H1 (cell line): ENCODE data around the gene PLCB4. TPM values are rescaled to one million over a fixed set of nuclear protein-coding genes. Genes with fewer than 3 reads are reported as not detected.

ENCODE experiments used
- CTCF ChIA-PET: fragments of 300-600 bp; sonication (Branson Sonifier 250); formaldehyde crosslinking; loops from one replicate; lab custom pipeline; 2021; ENCODE audit not compliant: partially characterized antibody; lab: Charles Lee
- POLR2A ChIA-PET: fragments of 300-600 bp; sonication (Branson Sonifier 250); formaldehyde crosslinking; loops from one replicate; lab custom pipeline; 2021; ENCODE audit warnings: inconsistent platforms; ENCODE audit not compliant: partially characterized antibody; lab: Charles Lee
- DNase-seq, 2 experiments: peaks; one replicate each; pipeline versions ENCODE4 v3.0.0 to v3.0.0-alpha.2; 2010 to 2022; ENCODE audit warnings: low spot score in 2 of 2, low read depth in 1 of 2, mixed read lengths in 1 of 2
- FAIRE-seq: peaks from 2 replicates; lab custom pipeline; 2011; peaks lifted over from hg19 to GRCh38; lab: Jason Lieb, UNC
- H2AFZ ChIP-seq: 2 replicates; pipeline ENCODE4 v1.8.1; 2012; ENCODE audit warnings: low read length, inconsistent platforms
- H2AK5ac ChIP-seq: 2 replicates; pipeline ENCODE4 v1.6.1; 2013; ENCODE audit warnings: low read depth, low read length
- H2BK120ac ChIP-seq: replicated peaks from 2 replicates; pipeline ENCODE3; 2013; ENCODE audit warnings: low read depth, low read length, inconsistent platforms
- H2BK12ac ChIP-seq: 2 replicates; pipeline ENCODE4 v1.6.1; 2013; ENCODE audit warnings: low read depth, low read length
- H2BK15ac ChIP-seq: 2 replicates; pipeline ENCODE4 v1.6.1; 2013; ENCODE audit warnings: low read length
- H2BK20ac ChIP-seq: 2 replicates; pipeline ENCODE4 v1.6.1; 2013; ENCODE audit warnings: low read length
- H2BK5ac ChIP-seq: 2 replicates; pipeline ENCODE4 v1.6.1; 2013; ENCODE audit warnings: low read depth, low read length
- H3K14ac ChIP-seq: 2 replicates; pipeline ENCODE4 v1.6.1; 2013; ENCODE audit warnings: inconsistent platforms; ENCODE audit not compliant: insufficient read length
- H3K18ac ChIP-seq: 2 replicates; pipeline ENCODE4 v1.6.1; 2013; ENCODE audit warnings: low read length; ENCODE audit errors: extremely low read depth
- H3K23ac ChIP-seq: 2 replicates; pipeline ENCODE4 v1.6.1; 2013; ENCODE audit warnings: inconsistent platforms; ENCODE audit not compliant: insufficient read length
- H3K23me2 ChIP-seq: 2 replicates; pipeline ENCODE4 v1.6.1; 2013; ENCODE audit warnings: low read depth, low read length
- H3K27ac ChIP-seq: 2 replicates; pipeline ENCODE4 v1.6.1; 2011; ENCODE audit warnings: low read depth, low read length, inconsistent platforms
- H3K27me3 ChIP-seq, 4 experiments: replicated peaks in 1 of 4; 1 replicate in 1 of 4; 2 replicates in 3 of 4; pipeline versions ENCODE4 v1.6.1 to v1.8.1; 2011 to 2013; ENCODE audit warnings: low read length in 3 of 4, mild to moderate bottlenecking in 3 of 4, inconsistent platforms in 2 of 4, mixed read lengths in 2 of 4, moderate library complexity in 1 of 4; ENCODE audit not compliant: control insufficient read depth in 3 of 4, insufficient read depth in 3 of 4; ENCODE audit errors: extremely low read depth in 1 of 4
- H3K36me3 ChIP-seq, 4 experiments: 2 replicates each; pipeline versions ENCODE4 v1.6.1 to v1.8.1; 2011 to 2013; ENCODE audit warnings: mild to moderate bottlenecking in 4 of 4, low read length in 3 of 4, moderate library complexity in 2 of 4, control low read depth in 1 of 4, inconsistent platforms in 1 of 4; ENCODE audit not compliant: insufficient read depth in 4 of 4, control insufficient read depth in 2 of 4
- H3K4ac ChIP-seq: replicated peaks from 2 replicates; pipeline ENCODE3; 2013; ENCODE audit warnings: low read length, low read depth, mixed read lengths, inconsistent platforms; ENCODE audit not compliant: insufficient read length
- H3K4me1 ChIP-seq, 4 experiments: replicated peaks in 1 of 4; 1 replicate in 1 of 4; 2 replicates in 3 of 4; pipeline versions ENCODE4 v1.6.1 to v1.8.1; 2011 to 2013; ENCODE audit warnings: low read length in 3 of 4, inconsistent platforms in 2 of 4, mixed read lengths in 1 of 4; ENCODE audit not compliant: insufficient read depth in 4 of 4, control insufficient read depth in 3 of 4
- H3K4me2 ChIP-seq, 2 experiments: 2 replicates each; pipeline versions ENCODE4 v1.6.1 to v1.8.1; 2011 to 2013; ENCODE audit warnings: low read depth in 2 of 2, low read length in 2 of 2, control low read depth in 1 of 2, inconsistent platforms in 1 of 2, mild to moderate bottlenecking in 1 of 2; ENCODE audit not compliant: insufficient read depth in 1 of 2
- H3K4me3 ChIP-seq, 4 experiments: fragments of 200-600, 300-600 bp in 1 of 4; sonication (generic), shearing (Covaris generic), sonication (Bioruptor Twin) in 1 of 4; 2 replicates each; pipeline versions ENCODE4 v1.5.1 to v1.8.1; 2011 to 2016; ENCODE audit warnings: low read length in 4 of 4, low read depth in 3 of 4, control low read depth in 2 of 4, inconsistent platforms in 2 of 4, mild to moderate bottlenecking in 2 of 4, mixed read lengths in 1 of 4, moderate library complexity in 1 of 4; ENCODE audit not compliant: insufficient read depth in 2 of 4; ENCODE audit errors: extremely low read depth in 1 of 4
- H3K56ac ChIP-seq: replicated peaks from 2 replicates; pipeline ENCODE3; 2013; ENCODE audit warnings: low read depth, mild to moderate bottlenecking, mixed read lengths, low read length, inconsistent platforms; ENCODE audit not compliant: insufficient read length
- H3K79me1 ChIP-seq: 2 replicates; pipeline ENCODE4 v1.6.1; 2013; ENCODE audit warnings: low read depth, low read length, control low read depth
- H3K79me2 ChIP-seq, 2 experiments: 2 replicates each; pipeline versions ENCODE4 v1.6.1 to v1.8.1; 2012 to 2013; ENCODE audit warnings: low read length in 2 of 2, mild to moderate bottlenecking in 2 of 2, inconsistent platforms in 1 of 2; ENCODE audit not compliant: insufficient read depth in 2 of 2, control insufficient read depth in 1 of 2
- H3K9ac ChIP-seq, 4 experiments: replicated peaks in 1 of 4; 1 replicate in 1 of 4; 2 replicates in 3 of 4; pipeline versions ENCODE4 v1.6.1 to v1.8.1; 2011 to 2013; ENCODE audit warnings: low read depth in 3 of 4, low read length in 3 of 4, control low read depth in 2 of 4, mild to moderate bottlenecking in 2 of 4, moderate library complexity in 2 of 4, inconsistent platforms in 1 of 4; ENCODE audit errors: extremely low read depth in 1 of 4
- H3K9me3 ChIP-seq, 2 experiments: 2 replicates each; pipeline versions ENCODE4 v1.6.1 to v1.8.1; 2012 to 2013; ENCODE audit warnings: mild to moderate bottlenecking in 2 of 2, moderate library complexity in 2 of 2, control low read depth in 1 of 2, inconsistent platforms in 1 of 2, low read depth in 1 of 2, low read length in 1 of 2, mixed read lengths in 1 of 2; ENCODE audit not compliant: insufficient read depth in 2 of 2
- H4K20me1 ChIP-seq, 2 experiments: replicated peaks in 1 of 2; 2 replicates each; pipeline versions ENCODE3 to v1.8.1; 2011 to 2013; ENCODE audit warnings: inconsistent platforms in 2 of 2, low read length in 2 of 2, mild to moderate bottlenecking in 1 of 2; ENCODE audit not compliant: insufficient read depth in 2 of 2, control insufficient read depth in 1 of 2
- H4K5ac ChIP-seq: 2 replicates; pipeline ENCODE4 v1.6.1; 2013; ENCODE audit warnings: low read length, low read depth, mixed read lengths, inconsistent platforms; ENCODE audit not compliant: insufficient read length
- H4K8ac ChIP-seq: 2 replicates; pipeline ENCODE4 v1.8.0; 2013; ENCODE audit warnings: mild to moderate bottlenecking, moderate library complexity, low read length, inconsistent platforms; ENCODE audit not compliant: insufficient read depth; ENCODE audit errors: extremely low read depth
- H4K91ac ChIP-seq: replicated peaks from 2 replicates; pipeline ENCODE3; 2013; ENCODE audit warnings: low read length, mixed read lengths, inconsistent platforms; ENCODE audit not compliant: insufficient read length
- CREB1 ChIP-seq: IDR thresholded peaks from 2 replicates; pipeline ENCODE4 v1.6.1; 2012; ENCODE audit warnings: inconsistent platforms
- polyA plus RNA-seq, 7 experiments: library from polyadenylated mRNA; depleted of rRNA in 3 of 7; stranded (reverse) in 5 of 7; unstranded in 2 of 7; fragments of >200 nt in 5 of 7; fragments of 200-250 nt in 2 of 7; gene quantifications; 1 replicate in 5 of 7; 2 replicates in 1 of 7; 4 replicates in 1 of 7; pipeline versions ENCODE4 v1.2.1 to v1.2.3, GENCODE V29; 2011 to 2013; ENCODE audit warnings: missing spikeins in 2 of 7, mixed read lengths in 2 of 7
- total RNA-seq: library from RNA; stranded (reverse); fragmentation: NEBNext Ultra II Directional; extraction: Animal tissue kit (Norgen Biotek cat#: 25700); gene quantifications from 2 replicates; pipeline ENCODE4 v1.2.1, GENCODE V29; 2021
- TF ChIP-seq, protein P1 (sequence below): fragments of 300-600 bp; sonication (generic); IDR thresholded peaks from 2 replicates; pipeline ENCODE4 v1.7.1; 2012; ENCODE audit warnings: low read length, moderate library complexity, mild to moderate bottlenecking, inconsistent platforms; ENCODE audit not compliant: insufficient replicate concordance

Gene PLCB4
- total and polyA plus RNA-seq, 2 of the 8 experiments (the other 6 are each of a cell fraction or from before 2014, with no cell fraction given), result 3.2 to 14.1 TPM

DNA sequence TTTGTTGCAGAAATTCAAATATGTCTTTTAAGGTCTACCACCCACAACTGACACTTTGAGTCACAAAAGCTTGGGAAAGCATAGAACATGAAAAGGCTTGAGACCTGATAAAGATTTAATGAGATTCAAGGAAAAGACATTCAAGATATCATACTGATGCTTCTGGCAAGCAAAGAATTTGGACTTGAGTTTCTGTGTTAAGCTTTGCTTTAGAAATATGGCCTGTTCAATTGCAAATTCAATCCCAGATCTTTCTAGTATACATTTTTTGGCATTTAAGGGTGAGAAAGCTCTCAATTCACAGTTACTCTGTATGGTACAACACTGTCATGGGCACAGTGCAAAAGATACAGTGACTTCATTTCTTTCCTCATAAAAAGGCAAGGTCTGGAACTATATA is 406.6 kb downstream of the PLCB4 start:
- Histone ChIP-seq H4K8ac (no peak overlapping the region), H2BK12ac (no peak overlapping the region), H3K27me3 (no peaks in the 10 kb centered on the region), H3K36me3 (no peaks in the 10 kb centered on the region), H3K23ac (no peak overlapping the region), H3K56ac (no peak overlapping the region), H2AK5ac (no peak overlapping the region), H2BK5ac (no peak overlapping the region), H3K79me1 (no peaks in the 10 kb centered on the region), H3K4me2 (no peak overlapping the region), H3K9me3 (no peaks in the 10 kb centered on the region), H3K23me2 (no peaks in the 10 kb centered on the region), H3K18ac (no peak overlapping the region), H4K5ac (no peak overlapping the region), H2BK20ac (no peak overlapping the region), H3K9ac (no peak overlapping the region), H2AFZ (no peak overlapping the region), H2BK15ac (no peak overlapping the region), H4K20me1 (no peaks in the 10 kb centered on the region), H3K14ac (no peak overlapping the region), H3K4ac (no peak overlapping the region), H3K4me3 (no peak overlapping the region), H3K4me1 (no peaks in the 10 kb centered on the region), H2BK120ac (no peak overlapping the region), H3K79me2 (no peaks in the 10 kb centered on the region), H3K27ac (no peak overlapping the region), H4K91ac (no peak overlapping the region)
- FAIRE-seq (no peak), DNase-seq (no peak)
- POLR2A ChIA-PET, result no interaction called here
- CTCF ChIA-PET, result interaction anchor here (1.0 to 3.9 kb wide), 7 partner anchors 7 to 142 kb away, joined by 3 to 24 read pairs (median 5); no protein-coding TSS in a partner anchor
- no peak for TF ChIP-seq CREB1
- TF ChIP-seq, protein P1, sequence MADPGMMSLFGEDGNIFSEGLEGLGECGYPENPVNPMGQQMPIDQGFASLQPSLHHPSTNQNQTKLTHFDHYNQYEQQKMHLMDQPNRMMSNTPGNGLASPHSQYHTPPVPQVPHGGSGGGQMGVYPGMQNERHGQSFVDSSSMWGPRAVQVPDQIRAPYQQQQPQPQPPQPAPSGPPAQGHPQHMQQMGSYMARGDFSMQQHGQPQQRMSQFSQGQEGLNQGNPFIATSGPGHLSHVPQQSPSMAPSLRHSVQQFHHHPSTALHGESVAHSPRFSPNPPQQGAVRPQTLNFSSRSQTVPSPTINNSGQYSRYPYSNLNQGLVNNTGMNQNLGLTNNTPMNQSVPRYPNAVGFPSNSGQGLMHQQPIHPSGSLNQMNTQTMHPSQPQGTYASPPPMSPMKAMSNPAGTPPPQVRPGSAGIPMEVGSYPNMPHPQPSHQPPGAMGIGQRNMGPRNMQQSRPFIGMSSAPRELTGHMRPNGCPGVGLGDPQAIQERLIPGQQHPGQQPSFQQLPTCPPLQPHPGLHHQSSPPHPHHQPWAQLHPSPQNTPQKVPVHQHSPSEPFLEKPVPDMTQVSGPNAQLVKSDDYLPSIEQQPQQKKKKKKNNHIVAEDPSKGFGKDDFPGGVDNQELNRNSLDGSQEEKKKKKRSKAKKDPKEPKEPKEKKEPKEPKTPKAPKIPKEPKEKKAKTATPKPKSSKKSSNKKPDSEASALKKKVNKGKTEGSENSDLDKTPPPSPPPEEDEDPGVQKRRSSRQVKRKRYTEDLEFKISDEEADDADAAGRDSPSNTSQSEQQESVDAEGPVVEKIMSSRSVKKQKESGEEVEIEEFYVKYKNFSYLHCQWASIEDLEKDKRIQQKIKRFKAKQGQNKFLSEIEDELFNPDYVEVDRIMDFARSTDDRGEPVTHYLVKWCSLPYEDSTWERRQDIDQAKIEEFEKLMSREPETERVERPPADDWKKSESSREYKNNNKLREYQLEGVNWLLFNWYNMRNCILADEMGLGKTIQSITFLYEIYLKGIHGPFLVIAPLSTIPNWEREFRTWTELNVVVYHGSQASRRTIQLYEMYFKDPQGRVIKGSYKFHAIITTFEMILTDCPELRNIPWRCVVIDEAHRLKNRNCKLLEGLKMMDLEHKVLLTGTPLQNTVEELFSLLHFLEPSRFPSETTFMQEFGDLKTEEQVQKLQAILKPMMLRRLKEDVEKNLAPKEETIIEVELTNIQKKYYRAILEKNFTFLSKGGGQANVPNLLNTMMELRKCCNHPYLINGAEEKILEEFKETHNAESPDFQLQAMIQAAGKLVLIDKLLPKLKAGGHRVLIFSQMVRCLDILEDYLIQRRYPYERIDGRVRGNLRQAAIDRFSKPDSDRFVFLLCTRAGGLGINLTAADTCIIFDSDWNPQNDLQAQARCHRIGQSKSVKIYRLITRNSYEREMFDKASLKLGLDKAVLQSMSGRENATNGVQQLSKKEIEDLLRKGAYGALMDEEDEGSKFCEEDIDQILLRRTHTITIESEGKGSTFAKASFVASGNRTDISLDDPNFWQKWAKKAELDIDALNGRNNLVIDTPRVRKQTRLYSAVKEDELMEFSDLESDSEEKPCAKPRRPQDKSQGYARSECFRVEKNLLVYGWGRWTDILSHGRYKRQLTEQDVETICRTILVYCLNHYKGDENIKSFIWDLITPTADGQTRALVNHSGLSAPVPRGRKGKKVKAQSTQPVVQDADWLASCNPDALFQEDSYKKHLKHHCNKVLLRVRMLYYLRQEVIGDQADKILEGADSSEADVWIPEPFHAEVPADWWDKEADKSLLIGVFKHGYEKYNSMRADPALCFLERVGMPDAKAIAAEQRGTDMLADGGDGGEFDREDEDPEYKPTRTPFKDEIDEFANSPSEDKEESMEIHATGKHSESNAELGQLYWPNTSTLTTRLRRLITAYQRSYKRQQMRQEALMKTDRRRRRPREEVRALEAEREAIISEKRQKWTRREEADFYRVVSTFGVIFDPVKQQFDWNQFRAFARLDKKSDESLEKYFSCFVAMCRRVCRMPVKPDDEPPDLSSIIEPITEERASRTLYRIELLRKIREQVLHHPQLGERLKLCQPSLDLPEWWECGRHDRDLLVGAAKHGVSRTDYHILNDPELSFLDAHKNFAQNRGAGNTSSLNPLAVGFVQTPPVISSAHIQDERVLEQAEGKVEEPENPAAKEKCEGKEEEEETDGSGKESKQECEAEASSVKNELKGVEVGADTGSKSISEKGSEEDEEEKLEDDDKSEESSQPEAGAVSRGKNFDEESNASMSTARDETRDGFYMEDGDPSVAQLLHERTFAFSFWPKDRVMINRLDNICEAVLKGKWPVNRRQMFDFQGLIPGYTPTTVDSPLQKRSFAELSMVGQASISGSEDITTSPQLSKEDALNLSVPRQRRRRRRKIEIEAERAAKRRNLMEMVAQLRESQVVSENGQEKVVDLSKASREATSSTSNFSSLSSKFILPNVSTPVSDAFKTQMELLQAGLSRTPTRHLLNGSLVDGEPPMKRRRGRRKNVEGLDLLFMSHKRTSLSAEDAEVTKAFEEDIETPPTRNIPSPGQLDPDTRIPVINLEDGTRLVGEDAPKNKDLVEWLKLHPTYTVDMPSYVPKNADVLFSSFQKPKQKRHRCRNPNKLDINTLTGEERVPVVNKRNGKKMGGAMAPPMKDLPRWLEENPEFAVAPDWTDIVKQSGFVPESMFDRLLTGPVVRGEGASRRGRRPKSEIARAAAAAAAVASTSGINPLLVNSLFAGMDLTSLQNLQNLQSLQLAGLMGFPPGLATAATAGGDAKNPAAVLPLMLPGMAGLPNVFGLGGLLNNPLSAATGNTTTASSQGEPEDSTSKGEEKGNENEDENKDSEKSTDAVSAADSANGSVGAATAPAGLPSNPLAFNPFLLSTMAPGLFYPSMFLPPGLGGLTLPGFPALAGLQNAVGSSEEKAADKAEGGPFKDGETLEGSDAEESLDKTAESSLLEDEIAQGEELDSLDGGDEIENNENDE, result no peak
